ENCODE results near the gene ZC2HC1B.

ZC2HC1B gene

DNA sequence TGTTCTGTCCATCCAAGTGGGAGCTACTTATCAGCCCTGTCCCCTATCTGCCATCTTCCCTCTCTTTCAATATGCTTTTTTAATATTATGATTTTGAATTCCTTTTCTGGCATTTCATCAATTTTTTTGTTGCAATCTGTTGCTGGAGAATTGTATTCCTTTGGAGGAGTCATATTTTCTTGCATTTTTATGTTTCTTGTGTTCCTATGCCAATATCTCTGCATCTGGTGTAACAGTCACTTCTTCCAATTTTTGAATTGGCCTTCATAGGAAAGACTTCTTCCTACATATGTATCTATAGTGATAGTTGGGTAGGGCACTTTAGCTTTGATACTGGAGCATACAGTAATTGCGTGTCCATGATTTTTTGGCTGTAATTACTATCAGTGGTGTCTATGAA, 70.1 kb downstream of the ZC2HC1B start:
- no peak for DNase-seq (ENCODE audit: low read depth in 2 of 2)

DNA sequence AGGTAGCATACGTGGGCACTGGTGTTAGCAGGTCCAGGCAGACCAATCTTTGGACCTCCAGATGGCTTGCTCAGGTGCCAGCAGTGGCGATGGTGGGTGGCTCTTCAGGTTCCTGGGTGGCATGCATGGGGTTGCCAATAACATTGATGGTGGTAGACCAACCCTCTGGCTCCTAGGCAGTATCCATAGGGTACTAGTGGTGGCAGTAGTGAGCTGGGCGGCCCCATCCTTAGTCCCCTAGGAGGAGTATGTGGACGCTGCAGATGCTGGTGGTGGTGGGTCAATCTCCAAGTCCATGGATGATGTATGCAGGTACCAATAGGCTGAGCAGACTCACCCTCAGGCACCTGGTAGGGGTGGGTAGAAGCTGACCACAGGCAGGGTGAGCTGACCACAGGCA, 70.6 kb downstream of the ZC2HC1B start:
- DNase-seq (ENCODE audit: low read depth in 2 of 2), result no peak

- no peak for DNase-seq (ENCODE audit: low read depth in 2 of 2)
Observed at GRCh38 chr6:143936347-143936746, 72.1 kb downstream of the ZC2HC1B start.

DNA sequence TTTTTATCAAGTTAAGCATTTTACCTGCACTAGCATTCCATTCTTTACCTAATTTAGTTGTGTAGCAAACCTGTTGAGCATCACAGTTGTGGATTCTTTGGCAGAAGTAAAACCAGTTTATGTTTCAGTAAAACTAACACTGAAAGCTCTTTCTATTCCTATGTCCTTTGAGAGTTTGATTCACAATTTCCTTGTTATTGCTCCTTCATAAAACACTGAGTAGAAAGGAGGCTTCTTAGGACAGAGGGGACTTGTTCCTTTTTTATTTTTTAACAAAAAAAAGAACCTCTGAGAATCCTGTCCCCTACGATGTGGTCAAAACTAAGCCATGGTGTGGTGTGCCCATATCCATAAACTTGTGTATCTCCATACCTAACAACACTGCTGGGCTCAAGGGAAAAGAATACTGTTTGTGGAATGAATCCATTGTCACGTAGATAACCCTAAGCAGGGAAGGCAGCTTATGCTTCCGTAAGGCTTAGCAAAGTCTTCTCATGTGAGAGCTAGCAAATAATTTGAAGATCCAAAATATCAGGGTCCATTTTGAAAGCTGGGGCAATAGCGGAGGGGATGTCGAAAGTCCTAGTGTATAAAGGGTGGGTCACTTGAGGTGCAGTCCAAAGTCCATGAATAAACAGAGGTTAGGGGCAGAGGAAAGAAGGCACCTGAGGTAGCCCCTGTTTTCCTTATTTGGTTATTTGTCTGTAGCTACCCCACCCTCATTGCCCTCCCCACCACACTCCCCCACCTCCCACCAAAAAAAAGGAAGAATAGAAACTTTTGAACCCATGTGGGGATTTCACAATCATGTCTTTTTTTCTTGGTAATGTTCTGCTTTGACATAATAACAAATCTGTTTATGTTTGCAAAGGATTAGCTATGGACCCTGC, 72.7 kb downstream of the ZC2HC1B start:
- no peak for DNase-seq (ENCODE audit: low read depth in 2 of 2)

GRCh38 chr6:143937668-143937970, 73.3 kb downstream of the ZC2HC1B start:
- DNase-seq (ENCODE audit: low read depth in 2 of 2), result no peak

DNA sequence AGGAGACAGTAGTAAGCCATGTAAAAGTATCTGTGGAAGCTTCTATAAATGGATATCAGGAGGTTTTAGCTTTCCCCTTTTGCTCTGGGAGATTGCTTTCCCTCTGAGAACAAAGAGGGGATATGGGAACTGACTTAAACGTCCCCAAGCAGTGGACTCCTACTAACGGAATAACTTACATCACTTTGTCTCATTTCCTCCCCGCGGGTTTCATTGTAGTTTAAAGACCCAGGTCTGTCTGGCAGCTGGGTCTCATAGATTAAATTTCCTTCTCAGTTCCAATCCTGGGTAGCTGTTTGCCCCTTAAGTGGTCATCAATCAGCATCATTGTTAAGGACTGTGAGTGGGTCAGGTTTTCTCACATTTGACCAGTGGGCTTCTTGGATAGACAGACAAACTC, 75.1 kb downstream of the ZC2HC1B start:
- no peak for DNase-seq (ENCODE audit: low read depth in 2 of 2)

- DNase-seq (ENCODE audit: low read depth in 2 of 2), result peak in 1 of 2 experiments; percentile 2
Observed at GRCh38 chr6:143940011-143940597, 75.8 kb downstream of the ZC2HC1B start.

GRCh38 chr6:143941852-143942627, 77.8 kb downstream of the ZC2HC1B start:
- peak; percentile 15 to 17 for DNase-seq (ENCODE audit: low read depth in 2 of 2)

DNA sequence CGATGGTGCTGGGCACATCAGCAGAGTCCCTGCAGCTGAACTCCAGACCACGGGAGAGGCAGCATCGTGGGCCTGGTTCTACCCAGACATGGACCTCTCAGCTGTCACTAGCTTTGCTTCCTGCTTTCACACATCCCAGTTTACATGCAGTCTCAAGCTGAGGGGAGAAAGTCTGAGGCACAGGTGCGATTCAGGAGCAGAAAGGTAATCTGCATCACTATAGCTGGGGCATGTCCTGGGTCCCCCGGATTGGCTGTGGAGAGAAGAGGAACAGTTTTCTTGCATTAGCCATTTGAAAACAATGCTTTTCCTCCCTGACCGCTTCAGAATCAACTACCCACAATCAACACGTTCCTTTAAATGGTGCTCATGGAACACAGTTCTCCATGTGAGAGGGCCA, 83.9 kb downstream of the ZC2HC1B start:
- no peak for DNase-seq (ENCODE audit: low read depth in 2 of 2)

- DNase-seq (ENCODE audit: low read depth in 2 of 2), result no peak
Observed at GRCh38 chr6:143949535-143949934, 85.3 kb downstream of the ZC2HC1B start.

DNA sequence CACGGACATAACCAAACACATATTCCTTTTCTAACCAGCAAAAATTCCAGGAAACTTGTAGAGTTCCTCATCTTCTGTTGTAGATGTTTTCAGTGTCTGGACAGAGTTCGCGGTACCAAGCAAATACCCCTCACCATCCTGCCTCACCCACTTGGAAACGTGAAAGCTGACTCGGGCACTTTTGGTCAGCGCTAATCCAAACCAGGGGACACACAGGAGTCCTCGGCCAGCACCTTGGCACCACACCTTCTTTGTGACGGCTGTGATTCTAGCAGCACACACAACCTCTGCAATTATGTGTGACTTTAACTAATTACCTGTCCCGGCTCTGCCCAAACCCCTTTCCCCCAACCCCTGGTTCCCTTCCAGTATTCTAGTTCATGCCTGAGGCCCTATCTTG, 85.7 kb downstream of the ZC2HC1B start:
- no peak for DNase-seq (ENCODE audit: low read depth in 2 of 2)

GRCh38 chr6:143950875-143951274, 86.6 kb downstream of the ZC2HC1B start:
- no peak for DNase-seq (ENCODE audit: low read depth in 2 of 2)

DNA sequence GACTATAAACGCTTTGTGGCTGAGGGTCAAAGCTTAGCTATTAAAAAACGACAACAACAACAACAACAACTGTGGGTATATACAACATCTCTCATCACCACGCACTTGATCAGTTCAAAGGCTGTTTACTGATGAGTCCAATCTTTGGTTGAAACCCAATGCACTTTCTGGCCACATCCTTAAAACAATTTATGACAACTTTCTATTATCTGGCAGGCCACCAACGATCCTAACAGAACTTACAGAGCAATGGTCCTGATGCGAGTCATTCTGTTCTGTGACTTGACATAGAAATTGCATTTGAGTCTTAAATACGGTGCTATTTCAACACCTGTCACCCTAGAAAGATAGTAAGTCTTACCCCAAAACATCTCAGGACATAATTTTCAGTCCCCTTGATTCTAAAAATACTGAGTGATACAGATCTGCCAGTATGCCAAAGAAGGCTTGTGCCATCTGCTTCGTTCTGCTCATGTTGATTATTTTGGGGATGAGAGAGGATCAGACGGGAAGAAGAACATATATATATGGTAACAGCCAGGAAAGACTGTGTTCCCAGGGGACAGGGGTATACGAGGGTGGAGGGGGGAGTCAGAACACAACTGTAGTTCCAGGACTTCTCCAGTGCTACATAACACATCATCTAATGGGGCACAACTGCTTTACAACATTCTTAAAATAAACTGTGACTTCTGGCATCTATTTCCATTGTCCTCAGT, 87.9 kb downstream of the ZC2HC1B start:
- no peak for DNase-seq (ENCODE audit: low read depth in 2 of 2)

DNA sequence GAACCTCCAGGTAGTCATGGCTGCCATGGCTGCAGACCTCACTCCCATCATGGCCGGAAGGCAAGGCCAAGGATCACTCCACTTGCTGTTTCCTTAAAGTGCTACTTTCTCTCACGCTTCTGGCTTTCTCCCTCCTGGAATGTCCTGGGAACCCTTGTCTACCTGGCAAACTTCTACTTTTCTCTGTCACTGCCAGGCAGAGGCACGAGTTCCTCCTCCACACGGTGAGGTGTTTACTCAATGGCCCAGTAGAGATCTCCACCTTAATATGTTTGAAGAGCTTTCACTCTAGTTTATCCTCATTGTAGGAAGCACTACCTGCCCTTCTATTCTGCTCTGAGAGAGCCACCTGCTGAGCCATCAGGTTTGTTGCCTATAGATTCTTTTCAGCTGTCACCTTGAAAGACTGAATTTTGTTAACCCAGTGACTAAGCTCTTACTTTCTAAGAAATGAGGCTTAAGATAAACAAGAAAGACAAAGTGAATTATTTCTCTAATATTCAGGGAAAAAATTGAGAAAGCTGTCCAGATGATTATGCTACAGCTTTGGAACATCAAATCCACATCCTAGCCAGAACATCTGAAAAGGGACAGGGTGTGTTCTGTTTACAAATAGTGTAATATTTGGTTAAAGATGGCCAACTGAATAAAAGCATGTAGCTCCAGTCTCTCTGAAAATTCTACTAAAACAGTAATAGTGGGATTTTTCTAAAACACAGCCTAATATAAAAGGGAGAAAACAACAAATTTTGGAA, 88.8 kb downstream of the ZC2HC1B start:
- no peak for DNase-seq (ENCODE audit: low read depth in 2 of 2)

DNA sequence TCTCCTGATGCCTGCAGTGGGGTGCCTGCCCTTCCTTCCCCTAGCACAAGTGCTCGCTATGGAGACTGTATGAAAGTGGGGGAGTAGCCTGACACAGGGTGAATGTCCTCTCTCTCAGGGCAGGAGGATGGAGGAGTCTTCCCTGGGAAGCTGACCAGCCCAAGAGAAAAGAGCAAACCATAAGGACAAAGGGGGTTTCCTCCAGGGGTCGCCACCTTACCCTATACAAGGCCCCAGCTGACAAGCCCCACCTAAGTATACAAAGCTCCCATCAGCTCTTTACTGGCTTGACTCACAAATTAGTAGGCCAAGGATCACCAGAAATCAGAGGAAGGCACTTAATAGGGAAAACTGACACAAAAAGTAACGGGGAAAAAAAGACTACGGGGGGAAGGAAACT, 89.6 kb downstream of the ZC2HC1B start:
- DNase-seq (ENCODE audit: low read depth in 2 of 2), result no peak

- no peak for DNase-seq (ENCODE audit: low read depth in 2 of 2)
Observed at GRCh38 chr6:143955971-143956370, 91.7 kb downstream of the ZC2HC1B start.

DNA sequence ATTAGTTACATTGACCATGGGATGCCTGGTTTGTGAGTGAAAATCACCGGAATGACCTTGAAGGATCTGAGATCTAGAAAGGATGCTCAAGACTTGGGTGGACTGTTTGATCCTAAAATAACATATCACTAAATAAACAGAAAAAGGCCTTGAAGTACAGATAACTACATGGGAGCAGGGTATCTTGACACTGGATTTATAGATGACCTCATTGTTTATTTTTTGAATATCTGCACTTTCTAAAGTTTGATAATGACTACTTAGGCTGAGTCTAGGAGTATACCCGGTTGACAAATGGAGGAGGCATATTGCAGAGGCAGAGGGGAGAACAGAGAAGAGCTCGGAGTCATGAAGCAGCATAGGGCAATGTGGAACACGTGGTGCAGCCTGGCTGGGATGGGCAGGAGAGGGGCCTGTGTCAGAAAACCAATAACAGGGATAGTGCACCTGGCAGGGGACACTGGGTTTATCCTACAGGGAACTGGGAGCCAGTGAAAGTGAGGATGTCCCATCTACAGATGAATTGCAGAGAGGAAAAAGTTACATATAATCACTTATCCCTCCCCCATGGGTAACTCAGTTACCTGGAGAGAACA, 93.5 kb downstream of the ZC2HC1B start:
- DNase-seq (ENCODE audit: low read depth in 2 of 2), result no peak

- DNase-seq (ENCODE audit: low read depth in 2 of 2), result no peak
Observed at GRCh38 chr6:143958839-143959399, 94.6 kb downstream of the ZC2HC1B start.

GRCh38 chr6:143959927-143960326, 95.7 kb downstream of the ZC2HC1B start:
- DNase-seq (ENCODE audit: low read depth in 2 of 2), result no peak

DNA sequence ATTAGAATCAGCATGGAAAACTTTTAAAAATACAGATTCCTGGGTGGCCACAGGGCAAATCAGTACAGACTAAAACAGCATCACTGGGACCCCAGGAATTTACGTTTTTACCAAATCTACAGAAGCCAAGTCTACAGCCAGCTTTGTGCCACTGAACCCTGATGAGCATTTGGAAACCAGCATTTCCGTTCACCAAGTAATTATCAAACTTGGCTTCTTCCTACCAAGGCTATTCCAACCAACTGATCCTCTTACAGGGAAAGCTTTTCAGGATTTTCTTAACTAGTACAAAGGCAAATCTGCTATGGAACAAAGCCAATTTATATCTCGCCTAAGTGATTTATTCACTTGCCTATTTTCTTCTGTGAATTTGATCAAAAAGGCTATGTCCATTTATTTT, 96.8 kb downstream of the ZC2HC1B start:
- DNase-seq (ENCODE audit: low read depth in 2 of 2), result no peak

All from fibroblast of skin of left biceps (primary cell).